HepG2 (cell line): ENCODE measurements around the gene KCTD14. TPM values are rescaled to one million over a fixed set of nuclear protein-coding genes. Genes with fewer than 3 reads are reported as not detected.
A peak's percentile ranks its signal among the peaks of the same experiment; 100 is the strongest.

Source experiments
- ATAC-seq: fragments of 200-7000 bp; cut with Tn5 transposase; 3 replicates; pipeline ENCODE4 v1.9.1; 2020; ENCODE audit warnings: mild to moderate bottlenecking, moderate library complexity
- Bru-seq: library from RNA; stranded (reverse); fragments of 400-500 nt; gene quantifications from one replicate; lab custom pipeline; 2021; lab: Mats Ljungman, UMichigan
- BruChase-seq, 2 experiments: library from RNA; stranded (reverse); fragments of 400-500 nt; gene quantifications; one replicate each; lab custom pipeline; 2021; lab: Mats Ljungman, UMichigan
- BruUV-seq: library from RNA; stranded (reverse); fragments of 400-500 nt; replicated peaks from 2 replicates; lab custom pipeline; 2021; lab: Mats Ljungman, UMichigan
- CTCF ChIA-PET: fragments of 300-600 bp; formaldehyde crosslinking; extraction: SDS; loops from one replicate; lab custom pipeline; 2021; ENCODE audit warnings: low total read pairs, inconsistent platforms, low intra/inter-chr PET ratio; lab: Yijun Ruan, JAX
- POLR2A ChIA-PET: fragments of 350-600 bp; sonication (Branson Sonifier 250); formaldehyde crosslinking; loops from one replicate; lab custom pipeline; 2020; ENCODE audit warnings: antibody characterized with exemption, inconsistent platforms; lab: Yijun Ruan, JAX
- DNase-seq: peaks from one replicate; pipeline ENCODE4 v3.0.0-alpha.2; 2015; ENCODE audit warnings: low spot score
- FAIRE-seq: peaks from 3 replicates; lab custom pipeline; 2011; peaks lifted over from hg19 to GRCh38; lab: Jason Lieb, UNC
- H2AFZ ChIP-seq: one replicate; pipeline ENCODE4 v1.6.1; 2011; ENCODE audit warnings: low read length, inconsistent platforms
- H3K27ac ChIP-seq: fragments of 300-600 bp; 3 replicates; pipeline ENCODE4 v1.8.0; 2011; ENCODE audit warnings: mixed run types, mild to moderate bottlenecking, mixed read lengths, low read length, inconsistent platforms; ENCODE audit not compliant: insufficient read depth; ENCODE audit errors: extremely low read length
- H3K27me3 ChIP-seq, 2 experiments: fragments of 200-600 bp in 1 of 2; 2 replicates in 1 of 2; 3 replicates in 1 of 2; pipeline versions ENCODE4 v1.6.0 to v1.8.0; 2011; ENCODE audit warnings: low read length in 2 of 2, mild to moderate bottlenecking in 2 of 2, moderate library complexity in 2 of 2, inconsistent platforms in 1 of 2; ENCODE audit not compliant: insufficient read depth in 2 of 2, control insufficient read depth in 1 of 2
- H3K36me3 ChIP-seq, 2 experiments: fragments of 200-600 bp in 1 of 2; replicated peaks in 1 of 2; 2 replicates in 1 of 2; 3 replicates in 1 of 2; pipeline versions ENCODE4 v1.5.1 to v1.8.0; 2011; ENCODE audit warnings: low read length in 2 of 2, inconsistent platforms in 1 of 2; ENCODE audit not compliant: insufficient read depth in 2 of 2, control insufficient read depth in 1 of 2
- H3K4me1 ChIP-seq: 2 replicates; pipeline ENCODE4 v1.5.1; 2012; ENCODE audit warnings: low read length, inconsistent platforms; ENCODE audit not compliant: insufficient read depth
- H3K4me2 ChIP-seq: 2 replicates; pipeline ENCODE4 v1.6.0; 2011; ENCODE audit warnings: low read depth, low read length, inconsistent platforms
- H3K4me3 ChIP-seq, 3 experiments: fragments of 200-600 bp in 1 of 3; sonication (generic), shearing (Covaris generic) in 1 of 3; replicated peaks in 1 of 3; 2 replicates each; pipeline ENCODE4 v1.5.1; 2011 to 2016; ENCODE audit warnings: low read length in 3 of 3, inconsistent platforms in 2 of 3, low read depth in 2 of 3, mild to moderate bottlenecking in 2 of 3, control low read depth in 1 of 3, mixed read lengths in 1 of 3; ENCODE audit not compliant: insufficient read depth in 1 of 3
- H3K79me2 ChIP-seq: one replicate; pipeline ENCODE4 v1.6.1; 2011; ENCODE audit warnings: low read length, inconsistent platforms; ENCODE audit not compliant: insufficient read depth
- H3K9ac ChIP-seq: 2 replicates; pipeline ENCODE4 v1.6.0; 2011; ENCODE audit warnings: mild to moderate bottlenecking, low read depth, low read length, inconsistent platforms; ENCODE audit not compliant: insufficient read depth
- H3K9me3 ChIP-seq: 2 replicates; pipeline ENCODE4 v1.5.1; 2012; ENCODE audit warnings: mild to moderate bottlenecking, low read length
- H4K20me1 ChIP-seq: 2 replicates; pipeline ENCODE4 v1.6.0; 2011; ENCODE audit warnings: inconsistent platforms, mild to moderate bottlenecking, low read length, moderate library complexity; ENCODE audit not compliant: insufficient read depth
- AKAP8 ChIP-seq: sonication (generic); formaldehyde crosslinking; IDR thresholded peaks from 2 replicates; pipeline ENCODE4 v1.5.1; 2020; ENCODE audit warnings: mild to moderate bottlenecking, missing genetic modification reagents
- RCOR2 ChIP-seq: IDR thresholded peaks from 2 replicates; pipeline ENCODE4 v1.6.1; 2016; ENCODE audit warnings: missing biosample characterization, missing genetic modification reagents
- TAF1 ChIP-seq: sonication (generic); formaldehyde crosslinking; IDR thresholded peaks from 2 replicates; pipeline ENCODE4 v1.4.0; 2020; ENCODE audit warnings: missing genetic modification reagents
- ZBTB21 ChIP-seq: sonication (generic); formaldehyde crosslinking; IDR thresholded peaks from 2 replicates; pipeline ENCODE4 v1.4.0; 2020; ENCODE audit warnings: missing genetic modification reagents
- WGBS: methylation state at CpG from one replicate; pipeline ENCODE4 v1.1.6; 2017; ENCODE audit warnings: low lambda C conversion rate; 5-methylcytosine and 5-hydroxymethylcytosine counted together
- in situ Hi-C: cut with HindIII; loops from 2 replicates; pipeline ENCODE4 v1.10.0; 2017; ENCODE audit warnings: low pct_unique_long_range_greater_than_20kb; ENCODE audit not compliant: extremely low pct_ligation_motif_present
- intact Hi-C: fragments of 100-400 bp; cut with micrococcal nuclease; formaldehyde crosslinking; loops from one replicate; pipeline ENCODE4 v1.10.0; 2022; ENCODE audit not compliant: unreplicated experiment
- long read RNA-seq, 2 experiments: library from RNA in 1 of 2; library from polyadenylated mRNA in 1 of 2; stranded (forward) in 1 of 2; unstranded in 1 of 2; transcript quantifications; one replicate each; pipeline ENCODE4 v2.0.0, GENCODE V29; 2019 to 2022
- polyA minus RNA-seq, 3 experiments: library from RNA; depleted of rRNA, polyadenylated mRNA; stranded (reverse); fragments of >200 nt; gene quantifications; 2 replicates each; pipeline ENCODE4 v1.2.3, GENCODE V29; 2011; ENCODE audit warnings: low replicate concordance in 1 of 3
- polyA plus RNA-seq, 8 experiments: library from polyadenylated mRNA; depleted of rRNA in 3 of 8; stranded (reverse) in 7 of 8; unstranded in 1 of 8; fragments of >200 nt; fragmentation: Illumina TruSeq in 4 of 8; extraction: Trizol in 4 of 8; gene quantifications; 2 replicates each; pipeline versions ENCODE4 v1.2.1 to v1.2.3, GENCODE V29; 2011 to 2016; ENCODE audit warnings: low read depth in 4 of 8, missing spikeins in 1 of 8, mixed read lengths in 1 of 8; ENCODE audit not compliant: insufficient read depth in 1 of 8
- total RNA-seq, 5 experiments: library from RNA; depleted of rRNA; stranded (reverse); fragments of >200 nt; fragmentation: Illumina TruSeq; extraction: Trizol; gene quantifications; 2 replicates each; pipeline ENCODE4 v1.2.3, GENCODE V29; 2016; ENCODE audit warnings: low read depth in 1 of 5
- TF ChIP-seq, protein P1 (sequence below), 2 experiments: fragments of 450-650 bp in 1 of 2; sonication (generic) in 1 of 2; formaldehyde crosslinking in 1 of 2; IDR thresholded peaks; 2 replicates each; pipeline versions ENCODE4 v1.6.1 to v1.8.0; 2016 to 2022; ENCODE audit warnings: antibody characterized with exemption in 1 of 2, mild to moderate bottlenecking in 1 of 2, missing genetic modification reagents in 1 of 2

KCTD14 gene, protein sequence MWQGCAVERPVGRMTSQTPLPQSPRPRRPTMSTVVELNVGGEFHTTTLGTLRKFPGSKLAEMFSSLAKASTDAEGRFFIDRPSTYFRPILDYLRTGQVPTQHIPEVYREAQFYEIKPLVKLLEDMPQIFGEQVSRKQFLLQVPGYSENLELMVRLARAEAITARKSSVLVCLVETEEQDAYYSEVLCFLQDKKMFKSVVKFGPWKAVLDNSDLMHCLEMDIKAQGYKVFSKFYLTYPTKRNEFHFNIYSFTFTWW
- total RNA-seq (2016; rRNA removed; fragmentation: Illumina TruSeq; extraction: Trizol): 10.3 and 15.3 TPM in 2 replicates
- 2.4 and 3.4 TPM in 2 replicates for total RNA-seq (2016; cell fraction: cytosol; rRNA removed; fragmentation: Illumina TruSeq; extraction: Trizol; ENCODE audit: low read depth)
- 9.9 and 15.5 TPM in 2 replicates for total RNA-seq (2016; cell fraction: insoluble cytoplasmic fraction; rRNA removed; fragmentation: Illumina TruSeq; extraction: Trizol)
- total RNA-seq (2016; cell fraction: membrane; rRNA removed; fragmentation: Illumina TruSeq; extraction: Trizol): 5.3 TPM in 2 replicates
- 4.4 and 4.9 TPM in 2 replicates for total RNA-seq (2016; cell fraction: nucleus; rRNA removed; fragmentation: Illumina TruSeq; extraction: Trizol)
- polyA plus RNA-seq (2011; rRNA removed): 12.6 and 15.6 TPM in 2 replicates
- 13.0 and 14.4 TPM in 2 replicates for polyA plus RNA-seq (2011; cell fraction: cytosol; rRNA removed)
- 3.1 and 4.4 TPM in 2 replicates for polyA plus RNA-seq (2011; cell fraction: nucleus; rRNA removed)
- 11.1 and 12.1 TPM in 2 replicates for polyA plus RNA-seq (2012)
- polyA plus RNA-seq (2016; cell fraction: cytosol; fragmentation: Illumina TruSeq; extraction: Trizol; ENCODE audit: low read depth): 2.7 and 2.8 TPM in 2 replicates
- 25.7 and 26.4 TPM in 2 replicates for polyA plus RNA-seq (2016; cell fraction: insoluble cytoplasmic fraction; fragmentation: Illumina TruSeq; extraction: Trizol; ENCODE audit: low read depth)
- polyA plus RNA-seq (2016; cell fraction: membrane; fragmentation: Illumina TruSeq; extraction: Trizol; ENCODE audit: low read depth): 5.3 and 5.6 TPM in 2 replicates
- polyA plus RNA-seq (2016; cell fraction: nucleus; fragmentation: Illumina TruSeq; extraction: Trizol; ENCODE audit: insufficient read depth, low read depth): 6.9 and 9.0 TPM in 2 replicates
- polyA minus RNA-seq (2011; rRNA and poly(A)+ RNA removed; ENCODE audit: low replicate concordance): 0.12 and 17.7 TPM in 2 replicates
- 7.1 and 7.4 TPM in 2 replicates for polyA minus RNA-seq (2011; cell fraction: cytosol; rRNA and poly(A)+ RNA removed)
- 2.3 and 5.1 TPM in 2 replicates for polyA minus RNA-seq (2011; cell fraction: nucleus; rRNA and poly(A)+ RNA removed)
- Bru-seq, nascent RNA: percentile 58 among the genes with signal in this experiment
- percentile 65 among the genes with signal in this experiment for BruChase-seq, experiment 1, labeled RNA remaining after a 6-hour chase
- BruChase-seq, experiment 2, labeled RNA remaining after a 2-hour chase: percentile 84 among the genes with signal in this experiment
- long read RNA-seq, experiment 1, transcript KCTD14-201 (2 exons, 1,691 nt): major isoform, 35 of 38 reads
- long read RNA-seq, experiment 1, partial matches to known transcripts: 0 of 38 reads
- long read RNA-seq, experiment 1, other reads (novel, unspliced or antisense): 3 of 38 reads
- long read RNA-seq, experiment 2, transcript KCTD14-201 (2 exons, 1,691 nt): major isoform, 23 of 41 reads
- long read RNA-seq, experiment 2, partial matches to known transcripts: 0 of 41 reads
- long read RNA-seq, experiment 2, other reads (novel, unspliced or antisense): 18 of 41 reads

- Histone ChIP-seq H3K36me3 (no peaks in the 10 kb centered on the region), H3K4me1 (peaks cover 50% of the 10 kb centered on the region), H3K79me2 (no peaks in the 10 kb centered on the region), H3K9me3 (no peaks in the 10 kb centered on the region), H3K4me2 (peak within 1 kb of the TSS; percentile 82), H3K9ac (peak within 1 kb of the TSS; percentile 74), H3K4me3 (peak within 1 kb of the TSS; percentile 56 to 79 (median 67)), H4K20me1 (no peaks in the 10 kb centered on the region), H2AFZ (no peak within 1 kb of the TSS), H3K27me3 (no peaks in the 10 kb centered on the region), H3K27ac (peak within 1 kb of the TSS; percentile 63)
- WGBS: 7% methylated on average over 27 of the region's 37 CpGs
- DNase-seq (peak; percentile 53), FAIRE-seq (peak; percentile 39), ATAC-seq (peak; percentile 94)
- in situ Hi-C loops: no loop called here
- intact Hi-C loops: no loop called here
- POLR2A ChIA-PET: interaction anchor here (1.0 to 4.8 kb wide), 3 partner anchors 17 to 28 kb away, joined by 4 to 27 read pairs (median 12); partner anchors contain the start of gene INTS4
- CTCF ChIA-PET: no interaction called here
- no TSS peak for BruUV-seq
- TF ChIP-seq, protein P1, sequence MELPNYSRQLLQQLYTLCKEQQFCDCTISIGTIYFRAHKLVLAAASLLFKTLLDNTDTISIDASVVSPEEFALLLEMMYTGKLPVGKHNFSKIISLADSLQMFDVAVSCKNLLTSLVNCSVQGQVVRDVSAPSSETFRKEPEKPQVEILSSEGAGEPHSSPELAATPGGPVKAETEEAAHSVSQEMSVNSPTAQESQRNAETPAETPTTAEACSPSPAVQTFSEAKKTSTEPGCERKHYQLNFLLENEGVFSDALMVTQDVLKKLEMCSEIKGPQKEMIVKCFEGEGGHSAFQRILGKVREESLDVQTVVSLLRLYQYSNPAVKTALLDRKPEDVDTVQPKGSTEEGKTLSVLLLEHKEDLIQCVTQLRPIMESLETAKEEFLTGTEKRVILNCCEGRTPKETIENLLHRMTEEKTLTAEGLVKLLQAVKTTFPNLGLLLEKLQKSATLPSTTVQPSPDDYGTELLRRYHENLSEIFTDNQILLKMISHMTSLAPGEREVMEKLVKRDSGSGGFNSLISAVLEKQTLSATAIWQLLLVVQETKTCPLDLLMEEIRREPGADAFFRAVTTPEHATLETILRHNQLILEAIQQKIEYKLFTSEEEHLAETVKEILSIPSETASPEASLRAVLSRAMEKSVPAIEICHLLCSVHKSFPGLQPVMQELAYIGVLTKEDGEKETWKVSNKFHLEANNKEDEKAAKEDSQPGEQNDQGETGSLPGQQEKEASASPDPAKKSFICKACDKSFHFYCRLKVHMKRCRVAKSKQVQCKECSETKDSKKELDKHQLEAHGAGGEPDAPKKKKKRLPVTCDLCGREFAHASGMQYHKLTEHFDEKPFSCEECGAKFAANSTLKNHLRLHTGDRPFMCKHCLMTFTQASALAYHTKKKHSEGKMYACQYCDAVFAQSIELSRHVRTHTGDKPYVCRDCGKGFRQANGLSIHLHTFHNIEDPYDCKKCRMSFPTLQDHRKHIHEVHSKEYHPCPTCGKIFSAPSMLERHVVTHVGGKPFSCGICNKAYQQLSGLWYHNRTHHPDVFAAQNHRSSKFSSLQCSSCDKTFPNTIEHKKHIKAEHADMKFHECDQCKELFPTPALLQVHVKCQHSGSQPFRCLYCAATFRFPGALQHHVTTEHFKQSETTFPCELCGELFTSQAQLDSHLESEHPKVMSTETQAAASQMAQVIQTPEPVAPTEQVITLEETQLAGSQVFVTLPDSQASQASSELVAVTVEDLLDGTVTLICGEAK (IDR thresholded peaks at IDR 0.05): no peak
- TF ChIP-seq, protein P1 (CRISPR knock-in tag; IDR thresholded peaks at IDR 0.05): 0 out of 2 replicates have a peak, but pooled peaks have one; percentile 26
- TF ChIP-seq TAF1 (peak; percentile 65; the same call in 1 of the 2 replicates), RCOR2 (CRISPR knock-in tag) (no peak), AKAP8 (CRISPR knock-in tag) (peak; percentile 55; the same call in 1 of the 2 replicates), ZBTB21 (CRISPR knock-in tag) (no peak)
Observed at GRCh38 chr11:78022397-78023396, at the start of gene KCTD14. Gene KCTD14 (minus strand): TSS chr11:78023276. CDS start chr11:78023249, 27 bp downstream.
